ENCODE data around the gene C12orf57. TPM values are rescaled to one million over a fixed set of nuclear protein-coding genes. Genes with fewer than 3 reads are reported as not detected.
A peak's percentile ranks its signal among the peaks of the same experiment; 100 is the strongest.

Gene C12orf57
- total and polyA plus RNA-seq, 2 donors from 2014 or later, result 175 to 336 TPM

DNA sequence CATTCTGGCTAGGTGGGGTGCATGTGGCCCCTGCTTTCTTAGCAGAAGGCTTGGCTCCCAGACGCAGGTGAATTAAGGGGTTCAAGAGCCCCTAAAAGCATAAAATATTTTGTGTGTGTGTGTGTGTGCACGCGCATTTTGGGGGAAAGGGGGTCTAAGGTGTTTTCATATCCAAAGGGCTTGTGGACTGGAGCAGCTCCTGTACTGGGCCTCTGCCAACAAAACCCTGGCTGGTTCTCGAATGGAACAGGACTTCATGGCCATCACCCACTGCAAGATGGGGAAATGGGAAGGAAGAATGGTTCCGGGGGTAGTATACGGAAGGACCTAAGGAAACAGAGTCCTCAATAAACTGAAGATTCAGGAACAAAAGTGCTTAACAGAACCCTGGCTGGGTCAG, 20.0 kb upstream of the C12orf57 start:
- no peaks in the 10 kb centered on the region for H3K27me3 ChIP-seq (ENCODE audit: control insufficient read depth, insufficient read depth, low read length)
- no peak overlapping the region for H3K9ac ChIP-seq (ENCODE audit: low read length in 3 of 3)
- H3K27ac ChIP-seq (ENCODE audit: low read depth in 2 of 2, low read length in 2 of 2), result no peak overlapping the region
- intact Hi-C loops (cut with DNase I), result no loop called here
- no peaks in the 10 kb centered on the region for H3K36me3 ChIP-seq (ENCODE audit: control insufficient read depth in 2 of 3, insufficient read depth in 3 of 3, low read length in 3 of 3)
- H3K4me3 ChIP-seq (ENCODE audit: low read length in 3 of 3), result no peak overlapping the region
- no peaks in the 10 kb centered on the region for H3K9me3 ChIP-seq (ENCODE audit: control insufficient read depth in 2 of 3, insufficient read depth in 1 of 3, low read length in 3 of 3)
- TF ChIP-seq, protein P1, sequence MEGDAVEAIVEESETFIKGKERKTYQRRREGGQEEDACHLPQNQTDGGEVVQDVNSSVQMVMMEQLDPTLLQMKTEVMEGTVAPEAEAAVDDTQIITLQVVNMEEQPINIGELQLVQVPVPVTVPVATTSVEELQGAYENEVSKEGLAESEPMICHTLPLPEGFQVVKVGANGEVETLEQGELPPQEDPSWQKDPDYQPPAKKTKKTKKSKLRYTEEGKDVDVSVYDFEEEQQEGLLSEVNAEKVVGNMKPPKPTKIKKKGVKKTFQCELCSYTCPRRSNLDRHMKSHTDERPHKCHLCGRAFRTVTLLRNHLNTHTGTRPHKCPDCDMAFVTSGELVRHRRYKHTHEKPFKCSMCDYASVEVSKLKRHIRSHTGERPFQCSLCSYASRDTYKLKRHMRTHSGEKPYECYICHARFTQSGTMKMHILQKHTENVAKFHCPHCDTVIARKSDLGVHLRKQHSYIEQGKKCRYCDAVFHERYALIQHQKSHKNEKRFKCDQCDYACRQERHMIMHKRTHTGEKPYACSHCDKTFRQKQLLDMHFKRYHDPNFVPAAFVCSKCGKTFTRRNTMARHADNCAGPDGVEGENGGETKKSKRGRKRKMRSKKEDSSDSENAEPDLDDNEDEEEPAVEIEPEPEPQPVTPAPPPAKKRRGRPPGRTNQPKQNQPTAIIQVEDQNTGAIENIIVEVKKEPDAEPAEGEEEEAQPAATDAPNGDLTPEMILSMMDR (IDR thresholded peaks at IDR 0.05; ENCODE audit: borderline replicate concordance, extremely low read depth, insufficient read depth), result no peak
- FAIRE-seq (no peak), DNase-seq (no peak)
- peaks cover 0 to 30% (median 19%) of the 10 kb centered on the region in 3 donors for H3K4me1 ChIP-seq (ENCODE audit: control insufficient read depth in 2 of 3, insufficient read depth in 2 of 3, low read depth in 1 of 3, low read length in 3 of 3)

DNA sequence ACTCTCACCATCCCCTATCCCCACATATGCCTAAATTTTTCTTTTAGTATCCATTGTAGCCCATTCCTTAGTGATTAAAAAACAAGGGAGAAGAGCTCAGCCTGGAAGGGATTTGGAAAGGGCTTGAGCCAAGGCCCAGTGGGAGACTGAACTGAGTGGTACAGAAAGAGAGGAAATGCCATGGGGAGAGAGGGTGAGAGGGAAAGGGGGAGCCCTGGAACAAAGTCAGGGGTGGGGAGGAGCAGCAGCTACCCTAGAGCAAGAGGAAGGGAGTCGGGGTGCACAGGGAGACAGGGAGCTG, 18.6 kb upstream of the C12orf57 start:
- Histone ChIP-seq H3K9me3 (ENCODE audit: control insufficient read depth in 2 of 3, insufficient read depth in 1 of 3, low read length in 3 of 3) (no peaks in the 10 kb centered on the region), H3K9ac (ENCODE audit: low read length in 3 of 3) (peak overlapping the region in 1 of 3 donors; percentile 83), H3K27me3 (ENCODE audit: control insufficient read depth, insufficient read depth, low read length) (no peaks in the 10 kb centered on the region), H3K27ac (ENCODE audit: low read depth in 2 of 2, low read length in 2 of 2) (peak overlapping the region; percentile 97 to 99), H3K4me1 (ENCODE audit: control insufficient read depth in 2 of 3, insufficient read depth in 2 of 3, low read depth in 1 of 3, low read length in 3 of 3) (peaks cover 0 to 41% (median 27%) of the 10 kb centered on the region in 3 donors), H3K36me3 (ENCODE audit: control insufficient read depth in 2 of 3, insufficient read depth in 3 of 3, low read length in 3 of 3) (no peaks in the 10 kb centered on the region), H3K4me3 (ENCODE audit: low read length in 3 of 3) (peak overlapping the region in 1 of 3 donors; percentile 72)
- DNase-seq, result no peak
- no peak for FAIRE-seq
- intact Hi-C loops (cut with DNase I), result no loop called here
- TF ChIP-seq, protein P1 (IDR thresholded peaks at IDR 0.05; ENCODE audit: borderline replicate concordance, extremely low read depth, insufficient read depth), result no peak

DNA sequence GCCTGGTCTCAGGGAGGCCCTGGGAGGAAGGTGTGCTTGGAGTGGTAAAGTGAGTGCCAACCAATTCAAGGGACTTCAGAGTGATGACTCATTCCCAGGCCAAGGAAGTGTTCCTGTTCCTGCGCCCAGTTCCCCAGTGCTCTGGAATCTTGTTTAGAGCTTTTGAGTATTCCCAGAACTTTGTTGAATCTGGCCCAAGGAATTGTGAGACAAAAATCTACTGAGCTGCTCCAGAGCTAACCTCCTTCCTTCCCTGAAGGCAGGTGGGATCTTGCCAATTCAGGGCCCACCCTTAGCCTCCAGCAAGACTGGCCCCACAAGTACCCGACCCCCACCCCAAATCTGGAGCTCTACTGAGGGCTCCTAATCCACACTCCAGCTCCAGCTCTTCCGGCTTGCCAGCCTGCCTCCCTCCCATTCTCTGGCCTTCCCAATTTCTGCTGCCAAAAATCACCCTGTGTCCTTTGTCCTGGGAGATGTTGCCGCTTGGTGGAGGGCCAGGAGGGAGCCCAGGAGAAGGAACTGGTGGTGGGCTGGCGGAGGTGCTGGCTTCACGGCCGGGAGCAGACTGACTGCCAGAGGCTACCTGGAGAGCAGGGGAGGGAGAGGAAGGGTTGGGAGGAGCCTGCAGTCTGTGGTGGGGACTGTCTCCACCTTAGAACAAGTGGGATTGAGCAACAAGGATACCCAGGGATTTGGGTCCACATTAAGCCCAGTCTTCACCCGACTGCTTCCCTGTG, 18.1 kb upstream of the C12orf57 start:
- no peaks in the 10 kb centered on the region for H3K36me3 ChIP-seq (ENCODE audit: control insufficient read depth in 2 of 3, insufficient read depth in 3 of 3, low read length in 3 of 3)
- DNase-seq (peak; percentile 63 to 88 (median 83)), FAIRE-seq (no peak)
- peak overlapping the region; percentile 45 to 72 (median 59) for H3K4me3 ChIP-seq (ENCODE audit: low read length in 3 of 3)
- H3K27ac ChIP-seq (ENCODE audit: low read depth in 2 of 2, low read length in 2 of 2), result peak overlapping the region; percentile 97 to 99
- peak overlapping the region; percentile 12 to 83 (median 80) for H3K9ac ChIP-seq (ENCODE audit: low read length in 3 of 3)
- TF ChIP-seq, protein P1 (IDR thresholded peaks at IDR 0.05; ENCODE audit: borderline replicate concordance, extremely low read depth, insufficient read depth), result peak; percentile 2
- intact Hi-C loops (cut with DNase I), result no loop called here
- H3K9me3 ChIP-seq (ENCODE audit: control insufficient read depth in 2 of 3, insufficient read depth in 1 of 3, low read length in 3 of 3), result no peaks in the 10 kb centered on the region
- no peaks in the 10 kb centered on the region for H3K27me3 ChIP-seq (ENCODE audit: control insufficient read depth, insufficient read depth, low read length)
- peaks cover 0 to 41% (median 27%) of the 10 kb centered on the region in 3 donors for H3K4me1 ChIP-seq (ENCODE audit: control insufficient read depth in 2 of 3, insufficient read depth in 2 of 3, low read depth in 1 of 3, low read length in 3 of 3)
